SKM-1 treated with dmso at 0.1 percent for 144 hours (cell line): Measurements from ENCODE around the gene MICALL2.
A peak's percentile ranks its signal among the peaks of the same experiment; 100 is the strongest.

ENCODE experiments used
- DNase-seq: peaks from one replicate; lab custom pipeline; 2025; ENCODE audit not compliant: unreplicated experiment; lab: John Stamatoyannopoulos, UW

The MICALL2 gene

GRCh38 chr7:1470901-1471300 lies 11.6 kb upstream of the MICALL2 start:
- no peak for DNase-seq

- no peak for DNase-seq
Measured at GRCh38 chr7:1468643-1469298, 9.5 kb upstream of the MICALL2 start.

- no peak for DNase-seq
Measured at GRCh38 chr7:1468203-1468602, 8.9 kb upstream of the MICALL2 start.

GRCh38 chr7:1466524-1467271 lies 7.4 kb upstream of the MICALL2 start:
- DNase-seq: no peak

- DNase-seq: no peak
Measured at GRCh38 chr7:1464694-1465093, 5.4 kb upstream of the MICALL2 start.

- no peak for DNase-seq
Measured at GRCh38 chr7:1463676-1464223, 4.5 kb upstream of the MICALL2 start.

- DNase-seq: no peak
Measured at GRCh38 chr7:1461646-1462375, 2.5 kb upstream of the MICALL2 start.

GRCh38 chr7:1460821-1461645 lies 1.8 kb upstream of the MICALL2 start:
- DNase-seq: peak; percentile 80

GRCh38 chr7:1459920-1460820 lies 900 bp upstream of the MICALL2 start:
- DNase-seq: no peak

- DNase-seq: peak; percentile 97
Measured at GRCh38 chr7:1459512-1459892, 232 bp upstream of the MICALL2 start.

GRCh38 chr7:1457949-1458682 lies 1.2 kb downstream of the MICALL2 start:
- DNase-seq: no peak

- peak; percentile 20 for DNase-seq
Measured at GRCh38 chr7:1457059-1457948, 2.0 kb downstream of the MICALL2 start.

- DNase-seq: no peak
Measured at GRCh38 chr7:1455955-1456354, 3.3 kb downstream of the MICALL2 start.

GRCh38 chr7:1455241-1455939 lies 3.9 kb downstream of the MICALL2 start:
- DNase-seq: no peak

- DNase-seq: no peak
Measured at GRCh38 chr7:1454542-1454941, 4.7 kb downstream of the MICALL2 start.

GRCh38 chr7:1452205-1452604 lies 7.1 kb downstream of the MICALL2 start:
- DNase-seq: no peak

- DNase-seq: no peak
Measured at GRCh38 chr7:1450987-1451386, 8.3 kb downstream of the MICALL2 start.

GRCh38 chr7:1450431-1450830 lies 8.8 kb downstream of the MICALL2 start:
- DNase-seq: no peak
